Testis (tissue), 3 donors: Measurements from ENCODE around the gene UBE2D1. TPM values are rescaled to one million over a fixed set of nuclear protein-coding genes. Genes with fewer than 3 reads are reported as not detected.

Source experiments
- DNase-seq: peaks from one replicate; pipeline ENCODE4 v3.0.0-alpha.2; 2019
- H3K27ac ChIP-seq, 2 donors: fragments of 200-600 bp; sonication (generic); one replicate each; pipeline ENCODE4 v1.5.1; 2019
- H3K27me3 ChIP-seq: fragments of 200-600 bp; sonication (generic); one replicate; pipeline ENCODE4 v1.5.1; 2019
- H3K36me3 ChIP-seq: fragments of 200-600 bp; sonication (generic); one replicate; pipeline ENCODE4 v1.5.1; 2017; ENCODE audit warnings: low read depth; ENCODE audit errors: missing control alignments
- H3K4me1 ChIP-seq: fragments of 200-600 bp; sonication (generic); one replicate; pipeline ENCODE4 v1.5.1; 2019
- H3K4me3 ChIP-seq, 2 donors: fragments of 200-600 bp; sonication (generic); one replicate each; pipeline ENCODE4 v1.5.1; 2017 to 2019
- H3K9me3 ChIP-seq: fragments of 200-600 bp; sonication (generic); one replicate; pipeline ENCODE4 v1.5.1; 2017
- POLR2A ChIP-seq: fragments of 450-650 bp; IDR thresholded peaks from one replicate; pipeline ENCODE4 v1.6.1; 2017; ENCODE audit warnings: antibody characterized with exemption, mild to moderate bottlenecking, moderate library complexity
- WGBS, 2 donors: methylation state at CpG; one replicate each; pipeline ENCODE4 v1.1.5; 2018; 5-methylcytosine and 5-hydroxymethylcytosine counted together
- intact Hi-C: fragments of 100-400 bp; cut with DNase I; formaldehyde crosslinking; loops from one replicate; pipeline ENCODE4 v1.15.1; 2023; ENCODE audit warnings: low total_unique reads
- polyA plus RNA-seq: library from polyadenylated mRNA; stranded (reverse); fragments of 350-450 nt; fragmentation: Illumina TruSeq; extraction: RNeasy Lipid Tissue Mini Kit (QIAGEN cat#74804); gene quantifications from one replicate; pipeline ENCODE4 v1.2.3, GENCODE V29; 2014; ENCODE audit warnings: low read depth, low replicate concordance; ENCODE audit not compliant: insufficient read depth
- total RNA-seq, 2 donors: library from RNA; depleted of rRNA; stranded (reverse); fragments of >200 nt; gene quantifications; one replicate each; pipeline ENCODE4 v1.2.3, GENCODE V29; 2016
- TF ChIP-seq, protein P1 (sequence below), 3 experiments: fragments of 450-650 bp in 2 of 3; fragments of 200-600 bp in 1 of 3; sonication (generic) in 1 of 3; IDR thresholded peaks; one replicate each; pipeline ENCODE4 v1.5.1; 2016 to 2019; ENCODE audit warnings: antibody characterized with exemption in 3 of 3, mild to moderate bottlenecking in 2 of 3, moderate library complexity in 1 of 3

Gene UBE2D1
- total and polyA plus RNA-seq, 3 donors from 2014 or later: 8.4 to 13.1 (median 10.0) TPM

DNA sequence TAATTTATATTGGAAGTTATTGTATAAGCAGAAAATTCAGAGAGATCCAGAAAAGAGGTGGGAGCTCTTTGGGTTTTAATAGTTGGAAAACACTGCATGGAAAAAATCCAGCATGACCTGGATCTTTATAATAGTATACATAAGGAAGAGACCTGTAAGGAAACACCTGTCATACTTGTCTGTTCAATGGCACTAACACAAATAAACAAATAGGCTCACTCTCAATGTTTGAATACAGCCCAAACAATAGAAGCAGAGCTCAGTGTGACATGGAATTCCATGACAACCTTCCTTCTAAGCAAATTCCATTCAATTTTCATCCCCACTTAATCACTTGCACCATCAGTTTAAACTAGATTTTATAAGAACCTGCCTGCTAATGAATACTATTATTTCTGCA lies 34.1 kb upstream of the UBE2D1 start:
- TF ChIP-seq POLR2A: no peak
- TF ChIP-seq, protein P1, sequence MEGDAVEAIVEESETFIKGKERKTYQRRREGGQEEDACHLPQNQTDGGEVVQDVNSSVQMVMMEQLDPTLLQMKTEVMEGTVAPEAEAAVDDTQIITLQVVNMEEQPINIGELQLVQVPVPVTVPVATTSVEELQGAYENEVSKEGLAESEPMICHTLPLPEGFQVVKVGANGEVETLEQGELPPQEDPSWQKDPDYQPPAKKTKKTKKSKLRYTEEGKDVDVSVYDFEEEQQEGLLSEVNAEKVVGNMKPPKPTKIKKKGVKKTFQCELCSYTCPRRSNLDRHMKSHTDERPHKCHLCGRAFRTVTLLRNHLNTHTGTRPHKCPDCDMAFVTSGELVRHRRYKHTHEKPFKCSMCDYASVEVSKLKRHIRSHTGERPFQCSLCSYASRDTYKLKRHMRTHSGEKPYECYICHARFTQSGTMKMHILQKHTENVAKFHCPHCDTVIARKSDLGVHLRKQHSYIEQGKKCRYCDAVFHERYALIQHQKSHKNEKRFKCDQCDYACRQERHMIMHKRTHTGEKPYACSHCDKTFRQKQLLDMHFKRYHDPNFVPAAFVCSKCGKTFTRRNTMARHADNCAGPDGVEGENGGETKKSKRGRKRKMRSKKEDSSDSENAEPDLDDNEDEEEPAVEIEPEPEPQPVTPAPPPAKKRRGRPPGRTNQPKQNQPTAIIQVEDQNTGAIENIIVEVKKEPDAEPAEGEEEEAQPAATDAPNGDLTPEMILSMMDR (IDR thresholded peaks at IDR 0.05): no peak
- intact Hi-C loops: no loop called here
- Histone ChIP-seq H3K36me3 (no peaks in the 10 kb centered on the region), H3K27me3 (no peaks in the 10 kb centered on the region), H3K9me3 (no peaks in the 10 kb centered on the region), H3K4me3 (no peak overlapping the region), H3K27ac (no peak overlapping the region), H3K4me1 (no peaks in the 10 kb centered on the region)
- no peak for DNase-seq

DNA sequence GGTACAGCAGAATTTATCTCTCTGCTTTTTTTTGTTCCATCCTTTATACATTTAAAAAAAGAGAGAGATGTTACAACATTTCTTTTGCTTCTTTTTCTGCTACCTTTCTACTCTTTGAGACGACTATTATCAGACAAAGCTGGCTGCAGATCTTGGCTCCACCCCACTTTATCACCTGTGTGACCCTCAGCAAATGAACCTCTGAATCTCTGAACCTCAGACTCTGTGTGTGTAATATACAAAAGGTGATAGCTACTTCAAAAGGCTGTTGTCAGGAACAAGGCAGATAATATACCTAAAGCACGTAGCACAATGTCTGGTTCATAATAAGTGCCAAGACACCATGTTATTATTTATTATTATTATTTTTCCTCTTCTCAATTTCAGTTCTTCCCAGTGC lies 32.6 kb upstream of the UBE2D1 start:
- H3K36me3 ChIP-seq: no peaks in the 10 kb centered on the region
- no peaks in the 10 kb centered on the region for H3K4me1 ChIP-seq
- TF ChIP-seq POLR2A: no peak
- TF ChIP-seq, protein P1 (IDR thresholded peaks at IDR 0.05): no peak
- H3K9me3 ChIP-seq: no peaks in the 10 kb centered on the region
- intact Hi-C loops: no loop called here
- no peak overlapping the region for H3K27ac ChIP-seq
- 53 to 62% methylated on average over 2 of the region's 2 CpGs for WGBS, 2 donors
- no peak for DNase-seq
- H3K4me3 ChIP-seq: no peak overlapping the region
- no peaks in the 10 kb centered on the region for H3K27me3 ChIP-seq

DNA sequence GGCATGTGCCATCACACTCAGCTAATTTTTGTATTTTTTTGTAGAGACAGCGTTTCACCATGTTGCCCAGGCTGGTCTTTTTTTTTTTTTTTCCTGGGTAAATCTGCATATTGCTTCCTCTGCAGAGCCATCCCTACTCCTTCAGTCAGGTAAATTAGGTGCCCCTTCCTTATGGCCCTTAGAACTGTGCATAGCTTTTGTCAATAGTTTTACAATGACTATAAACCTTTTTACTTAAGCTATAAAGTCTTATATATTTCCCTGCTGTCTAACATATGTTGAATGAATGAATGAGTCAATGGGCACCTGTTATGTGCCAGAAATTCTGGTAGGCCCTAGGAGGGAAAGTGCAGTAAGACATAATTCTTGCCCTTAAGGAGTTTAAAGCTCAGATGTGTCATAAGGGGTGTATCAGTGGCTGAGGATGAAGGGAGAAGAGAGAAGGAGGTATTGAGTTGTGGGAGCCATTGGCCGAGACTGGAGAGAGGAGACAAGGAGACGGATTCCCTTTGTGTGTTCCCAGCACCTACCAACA lies 30.6 kb upstream of the UBE2D1 start:
- no peak for DNase-seq
- H3K27me3 ChIP-seq: no peaks in the 10 kb centered on the region
- H3K27ac ChIP-seq: no peak overlapping the region
- intact Hi-C loops: no loop called here
- H3K4me3 ChIP-seq: no peak overlapping the region
- TF ChIP-seq, protein P1 (IDR thresholded peaks at IDR 0.05): no peak
- no peak for TF ChIP-seq POLR2A
- no peaks in the 10 kb centered on the region for H3K9me3 ChIP-seq
- no peaks in the 10 kb centered on the region for H3K4me1 ChIP-seq
- no peaks in the 10 kb centered on the region for H3K36me3 ChIP-seq
- 90% methylated on average over 3 of the region's 3 CpGs for WGBS, 2 donors

DNA sequence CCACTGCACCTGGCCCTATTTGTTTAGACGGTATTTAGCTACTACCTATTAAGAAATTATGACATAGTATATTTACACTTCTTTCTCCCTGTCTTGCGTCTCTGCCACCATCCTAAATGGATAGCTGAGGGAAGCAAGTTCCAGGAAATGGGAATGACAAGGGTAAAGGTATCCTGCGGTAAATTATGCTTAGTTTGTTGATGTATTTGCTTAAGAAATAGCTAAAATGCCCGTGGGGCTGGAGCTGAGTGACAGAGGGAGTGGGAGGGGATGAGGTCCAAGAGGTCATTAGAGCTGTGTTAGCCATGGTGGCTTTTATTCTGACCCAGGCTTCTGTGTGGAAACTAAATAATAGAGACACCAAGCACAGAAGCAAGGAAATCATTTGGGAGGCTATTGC lies 29.0 kb upstream of the UBE2D1 start:
- no peaks in the 10 kb centered on the region for H3K9me3 ChIP-seq
- no peak for DNase-seq
- no peak overlapping the region for H3K27ac ChIP-seq
- TF ChIP-seq, protein P1 (IDR thresholded peaks at IDR 0.05): no peak
- no peaks in the 10 kb centered on the region for H3K27me3 ChIP-seq
- WGBS, 2 donors: 67 to 69% methylated on average over 4 of the region's 4 CpGs
- intact Hi-C loops: no loop called here
- H3K4me3 ChIP-seq: no peak overlapping the region
- H3K4me1 ChIP-seq: no peaks in the 10 kb centered on the region
- H3K36me3 ChIP-seq: no peaks in the 10 kb centered on the region

DNA sequence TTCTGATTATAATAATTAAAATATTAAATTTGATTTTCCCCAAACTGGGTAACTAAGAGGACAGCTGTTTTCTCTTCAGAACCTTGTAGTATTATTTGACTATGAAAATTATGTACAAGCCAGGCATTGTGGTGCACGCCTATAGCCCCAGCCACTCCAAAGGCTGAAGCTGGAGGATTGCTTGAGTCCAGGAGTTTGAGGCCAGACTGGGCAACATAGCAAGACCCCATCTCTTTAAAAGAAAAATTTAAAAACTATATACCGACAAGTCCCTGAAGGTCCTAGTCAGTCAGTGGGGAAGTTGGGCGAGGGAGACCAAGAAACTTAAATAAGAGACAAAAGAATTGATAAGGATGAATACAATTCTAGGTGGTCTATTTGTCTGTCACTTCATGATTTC lies 27.1 kb upstream of the UBE2D1 start:
- intact Hi-C loops: no loop called here
- Histone ChIP-seq H3K36me3 (no peaks in the 10 kb centered on the region), H3K4me1 (no peaks in the 10 kb centered on the region), H3K4me3 (no peak overlapping the region), H3K27me3 (no peaks in the 10 kb centered on the region), H3K9me3 (no peaks in the 10 kb centered on the region), H3K27ac (no peak overlapping the region)
- no peak for DNase-seq
- WGBS, 2 donors: 94 to 95% methylated on average over 3 of the region's 3 CpGs
- TF ChIP-seq POLR2A: no peak
- TF ChIP-seq, protein P1 (IDR thresholded peaks at IDR 0.05): no peak
